Activated T-cell treated with anti-CD3 and anti-CD28 coated beads, Interleukin-2, amount 50 U/mL, for 24 hours (primary cell): ENCODE data around the gene ALG3.
"Not testable (repeated sequence)": the region's sequence is repeated elsewhere in the genome, so short reads cannot be mapped to it uniquely, and the experiment has no call there.

Source experiments
- DNase-seq: peaks from one replicate; pipeline ENCODE4 v3.0.0-alpha.2; 2020
- H3K27ac Mint-ChIP-seq: 2 replicates; pipeline ENCODE4 v1.8.0; 2020; ENCODE audit warnings: mild to moderate bottlenecking, mixed read lengths
- H3K27me3 Mint-ChIP-seq: 2 replicates; pipeline ENCODE4 v1.8.0; 2020; ENCODE audit warnings: mixed read lengths
- H3K36me3 Mint-ChIP-seq: 2 replicates; pipeline ENCODE4 v1.8.0; 2020; ENCODE audit warnings: low read depth, mixed read lengths
- H3K4me1 Mint-ChIP-seq: 2 replicates; pipeline ENCODE4 v1.8.0; 2020; ENCODE audit warnings: low read depth, mixed read lengths
- H3K4me3 Mint-ChIP-seq: 2 replicates; pipeline ENCODE4 v1.8.0; 2020; ENCODE audit warnings: mild to moderate bottlenecking, moderate library complexity, mixed read lengths
- H3K9me3 Mint-ChIP-seq: 2 replicates; pipeline ENCODE4 v1.8.0; 2020; ENCODE audit warnings: mixed read lengths

The ALG3 gene

DNA sequence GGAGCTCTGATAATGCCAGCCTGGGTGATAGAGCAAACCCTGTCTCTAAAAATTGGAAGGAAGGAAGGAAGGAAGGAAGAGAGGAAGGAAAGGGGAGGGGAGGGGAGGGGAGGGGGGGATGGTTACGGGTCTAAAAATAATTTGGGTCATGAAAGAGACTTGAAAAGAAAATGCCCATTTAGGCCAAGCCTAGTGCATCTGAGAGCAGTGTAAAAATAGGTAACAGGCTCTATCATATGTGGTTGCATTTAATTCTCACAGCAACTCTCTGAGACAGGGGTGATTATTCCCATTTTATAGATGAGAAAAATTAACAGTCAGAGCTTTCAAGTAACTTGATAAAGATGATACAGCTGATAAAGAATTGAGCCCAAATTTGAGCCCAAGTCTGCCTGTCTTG lies 23.5 kb upstream of the ALG3 start:
- Mint-ChIP-seq H3K4me3 (no peak overlapping the region), H3K27me3 (peaks cover 54% of the 10 kb centered on the region)

DNA sequence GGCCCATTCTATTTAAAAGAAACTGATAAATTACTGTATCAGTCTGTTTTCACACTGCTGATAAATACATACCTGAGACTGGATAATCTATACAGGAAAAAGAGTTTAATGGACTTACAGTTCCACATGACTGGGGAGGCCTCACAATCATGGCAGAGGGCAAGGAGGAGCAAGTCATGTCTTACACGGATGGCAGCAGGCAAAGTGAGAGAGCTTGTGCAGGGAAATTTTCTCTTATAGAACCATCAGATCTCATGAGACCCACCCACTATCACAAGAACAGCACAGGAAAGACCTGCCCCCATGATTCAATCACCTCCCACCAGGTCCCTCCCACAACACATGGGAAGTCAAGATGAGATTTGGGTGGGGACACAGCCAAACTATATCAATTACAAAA lies 18.5 kb upstream of the ALG3 start:
- H3K9me3 Mint-ChIP-seq, H3K4me1 Mint-ChIP-seq, H3K36me3 Mint-ChIP-seq, H3K27ac Mint-ChIP-seq, DNase-seq, H3K4me3 Mint-ChIP-seq: not testable (repeated sequence)
- H3K27me3 Mint-ChIP-seq: peaks cover 59% of the 10 kb centered on the region

More for the DNA sequence above, 23.5 kb upstream of the ALG3 start:
- Mint-ChIP-seq H3K36me3 (no peaks in the 10 kb centered on the region), H3K27ac (no peak overlapping the region), H3K9me3 (no peaks in the 10 kb centered on the region), H3K4me1 (peaks cover 6% of the 10 kb centered on the region)
- DNase-seq: no peak

DNA sequence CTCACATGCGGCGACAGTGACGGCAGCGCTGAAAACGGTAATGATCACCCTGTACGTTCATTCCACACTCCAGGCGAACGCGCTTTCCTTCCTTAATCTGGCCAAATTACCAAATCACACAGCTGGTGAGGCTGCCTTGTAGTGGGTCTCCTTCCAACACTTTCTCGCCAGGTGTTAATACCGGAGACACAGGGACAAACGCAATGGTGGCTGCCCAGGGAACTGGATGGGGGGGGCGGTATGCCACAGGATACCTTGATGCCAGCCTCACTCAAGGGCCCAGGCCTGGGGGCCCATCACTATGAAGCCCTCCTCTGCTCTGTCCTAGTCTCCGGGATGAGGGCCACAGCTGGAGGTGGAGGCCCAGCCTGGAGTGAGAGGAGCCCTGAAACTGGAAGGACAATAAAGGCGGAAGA lies 14.0 kb upstream of the ALG3 start:
- DNase-seq: no peak
- peaks cover 12% of the 10 kb centered on the region for H3K36me3 Mint-ChIP-seq
- H3K27ac Mint-ChIP-seq: peak overlapping the region; percentile 26
- peaks cover 24% of the 10 kb centered on the region for H3K4me1 Mint-ChIP-seq
- H3K4me3 Mint-ChIP-seq: peak overlapping the region; percentile 83
- H3K27me3 Mint-ChIP-seq: peaks cover 61% of the 10 kb centered on the region
- no peaks in the 10 kb centered on the region for H3K9me3 Mint-ChIP-seq

DNA sequence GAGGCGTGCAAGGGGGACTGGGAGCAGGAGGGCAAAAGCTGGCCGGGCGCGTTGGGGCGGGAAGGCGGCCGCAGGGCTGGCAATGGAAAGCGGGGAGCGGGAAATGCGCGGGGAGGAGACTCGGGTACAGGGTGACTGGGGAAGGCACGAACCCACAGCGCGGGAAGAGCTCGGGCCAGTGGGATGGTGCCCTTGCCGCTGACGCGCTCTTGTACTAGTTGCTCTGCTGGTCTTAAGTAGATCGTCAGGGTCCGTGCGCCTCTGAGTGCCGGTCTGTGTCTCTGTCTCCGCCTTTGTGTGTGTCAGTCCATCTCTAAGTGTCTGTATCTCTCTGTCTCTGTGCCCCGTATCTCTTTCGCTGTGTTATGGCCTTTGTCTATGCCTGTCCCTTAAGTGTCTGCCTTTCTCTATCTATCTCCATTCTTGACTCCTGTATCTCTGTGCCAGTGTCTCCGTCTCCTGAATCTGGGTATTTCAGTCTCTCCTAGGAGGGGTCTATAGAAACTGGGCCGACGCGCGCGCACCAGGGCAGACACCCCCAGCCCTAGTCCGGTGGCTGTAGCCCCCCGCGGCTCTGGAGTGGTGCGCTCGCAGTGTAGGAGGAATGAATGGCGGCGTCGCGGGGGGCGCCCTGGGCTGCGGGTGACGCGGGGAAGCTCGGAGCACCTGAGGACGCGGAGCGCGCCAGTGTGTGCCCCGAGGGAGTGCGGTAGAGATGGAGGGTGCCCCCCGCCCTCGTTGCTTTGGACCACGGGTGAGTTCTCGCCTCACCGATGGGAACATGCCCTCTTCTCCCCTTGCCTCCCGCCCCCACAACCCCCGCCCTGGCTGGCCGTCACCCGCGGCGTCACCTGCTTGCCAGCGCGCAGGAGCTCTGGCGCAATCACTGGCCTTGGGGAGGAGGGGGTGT lies 13.3 kb upstream of the ALG3 start:
- Mint-ChIP-seq H3K4me3 (peak overlapping the region; percentile 83), H3K27ac (peak overlapping the region; percentile 72), H3K4me1 (peaks cover 24% of the 10 kb centered on the region), H3K9me3 (no peaks in the 10 kb centered on the region), H3K27me3 (peaks cover 54% of the 10 kb centered on the region), H3K36me3 (peaks cover 12% of the 10 kb centered on the region)
- DNase-seq: no peak

DNA sequence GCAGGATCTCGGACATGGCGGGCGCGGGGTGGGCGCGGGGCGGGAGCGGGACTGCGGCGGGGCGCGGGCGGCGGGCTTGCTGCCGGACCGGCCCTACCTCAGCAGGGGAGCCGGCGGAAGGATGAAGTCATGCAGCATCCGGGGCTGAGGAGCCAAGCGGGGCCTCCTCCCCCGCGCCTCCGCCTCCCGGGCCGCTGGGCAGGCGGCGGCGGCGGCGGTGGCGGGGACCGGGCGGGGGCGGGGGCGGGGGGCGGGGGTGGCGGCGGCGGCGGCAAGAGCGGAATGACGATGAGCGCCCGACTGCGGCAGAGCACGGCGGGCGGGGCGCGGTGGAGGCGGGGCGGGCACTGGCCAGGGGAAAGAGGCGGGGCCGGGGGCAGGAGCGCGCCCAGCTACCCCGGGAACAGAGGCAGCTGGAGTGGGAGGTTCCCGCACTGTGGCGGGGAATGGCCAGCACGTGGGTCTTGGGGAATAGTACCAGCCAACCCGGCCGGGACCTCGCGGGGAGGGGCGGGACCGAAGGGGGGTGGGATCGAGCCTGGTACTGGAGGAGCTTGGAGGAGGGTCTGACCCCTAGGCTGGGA lies 12.6 kb upstream of the ALG3 start, which contains the start of gene CAMK2N2:
Gene CAMK2N2 (minus strand): TSS at position 284 of the 584 bp plus-strand sequence. CDS start 268 bp downstream, at position 16.
- Mint-ChIP-seq H3K4me1 (peaks cover 24% of the 10 kb centered on the region), H3K9me3 (no peaks in the 10 kb centered on the region), H3K4me3 (peak within 1 kb of the TSS; percentile 83), H3K27ac (peak within 1 kb of the TSS; percentile 76), H3K27me3 (peaks cover 52% of the 10 kb centered on the region), H3K36me3 (peaks cover 12% of the 10 kb centered on the region)
- DNase-seq: peak; percentile 73

DNA sequence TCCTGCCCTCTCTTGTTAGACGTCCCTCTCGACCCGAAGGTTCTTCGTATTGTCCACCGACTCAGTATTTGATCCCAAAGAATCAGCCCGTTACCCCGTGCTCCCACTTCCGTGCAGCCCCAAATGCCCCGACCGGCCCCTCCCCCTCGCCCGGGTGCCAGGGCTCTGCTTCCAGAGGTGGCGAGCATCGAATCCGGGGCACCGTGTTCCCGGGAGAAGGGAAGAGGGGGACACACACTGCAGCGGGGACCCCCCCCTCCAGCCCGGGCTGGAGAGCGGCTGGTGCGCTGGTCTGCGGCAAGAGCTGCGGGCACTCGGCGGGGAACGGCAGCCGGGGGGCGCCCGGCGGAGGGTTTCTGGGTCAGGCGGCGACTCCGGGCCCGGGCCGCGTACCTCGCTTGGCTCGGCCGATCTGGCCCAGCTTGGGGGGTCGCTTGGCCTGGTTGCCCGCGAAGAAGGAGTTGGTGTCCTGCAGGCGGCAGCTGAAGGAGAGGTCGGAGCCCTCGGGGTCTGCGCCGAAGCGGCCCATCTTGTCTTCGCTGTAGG lies 12.0 kb upstream of the ALG3 start:
- Mint-ChIP-seq H3K4me3 (peak overlapping the region; percentile 67), H3K9me3 (no peaks in the 10 kb centered on the region), H3K4me1 (peaks cover 26% of the 10 kb centered on the region), H3K36me3 (peaks cover 12% of the 10 kb centered on the region), H3K27ac (peak overlapping the region; percentile 76), H3K27me3 (peaks cover 48% of the 10 kb centered on the region)
- no peak for DNase-seq

DNA sequence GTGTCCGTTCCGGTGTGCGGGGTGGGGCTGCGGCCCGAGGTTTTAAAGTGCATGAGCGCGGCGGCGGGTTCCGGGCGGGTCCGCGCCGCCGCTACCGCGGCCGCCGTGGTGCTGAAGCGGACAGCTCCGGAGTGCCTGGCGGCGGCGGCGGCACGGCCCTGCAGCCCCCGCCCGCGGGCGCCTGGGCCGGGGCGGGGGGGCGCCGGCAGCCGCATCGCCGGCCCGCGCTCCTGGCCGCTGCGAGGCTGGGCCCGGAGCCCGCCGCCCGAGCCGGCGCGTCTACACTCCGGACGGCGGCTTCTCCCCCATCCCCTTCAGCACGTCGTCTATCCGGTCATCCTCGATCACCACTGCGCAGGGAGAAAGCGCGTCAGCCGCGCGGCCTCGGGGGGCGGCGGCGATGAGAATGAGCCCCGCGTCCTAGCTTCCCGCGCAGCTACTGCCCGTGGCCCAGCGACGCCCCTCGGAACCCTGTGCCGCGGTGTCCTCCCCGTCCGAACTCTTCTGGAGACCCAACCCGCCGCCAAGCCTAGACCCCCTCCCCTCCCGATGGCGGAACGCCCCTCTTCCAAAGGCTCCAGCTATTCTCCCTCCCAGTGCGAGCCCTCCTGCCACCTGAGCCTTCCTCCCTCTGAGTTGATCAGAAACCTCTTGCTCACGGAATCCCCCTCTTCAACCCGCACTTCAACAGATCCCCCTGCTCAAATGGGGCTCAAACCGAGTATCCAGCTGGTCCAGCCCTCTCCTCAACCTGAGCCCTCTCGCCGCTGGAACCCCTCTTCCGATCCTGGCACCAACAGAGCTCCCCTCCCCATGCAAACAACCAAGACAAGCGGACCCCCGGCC lies 11.3 kb upstream of the ALG3 start:
- peaks cover 45% of the 10 kb centered on the region for H3K27me3 Mint-ChIP-seq
- H3K36me3 Mint-ChIP-seq: peaks cover 12% of the 10 kb centered on the region
- H3K9me3 Mint-ChIP-seq: peaks cover 2% of the 10 kb centered on the region
- peak overlapping the region; percentile 76 for H3K27ac Mint-ChIP-seq
- H3K4me3 Mint-ChIP-seq: peak overlapping the region; percentile 67
- peaks cover 33% of the 10 kb centered on the region for H3K4me1 Mint-ChIP-seq
- peak; percentile 59 for DNase-seq

DNA sequence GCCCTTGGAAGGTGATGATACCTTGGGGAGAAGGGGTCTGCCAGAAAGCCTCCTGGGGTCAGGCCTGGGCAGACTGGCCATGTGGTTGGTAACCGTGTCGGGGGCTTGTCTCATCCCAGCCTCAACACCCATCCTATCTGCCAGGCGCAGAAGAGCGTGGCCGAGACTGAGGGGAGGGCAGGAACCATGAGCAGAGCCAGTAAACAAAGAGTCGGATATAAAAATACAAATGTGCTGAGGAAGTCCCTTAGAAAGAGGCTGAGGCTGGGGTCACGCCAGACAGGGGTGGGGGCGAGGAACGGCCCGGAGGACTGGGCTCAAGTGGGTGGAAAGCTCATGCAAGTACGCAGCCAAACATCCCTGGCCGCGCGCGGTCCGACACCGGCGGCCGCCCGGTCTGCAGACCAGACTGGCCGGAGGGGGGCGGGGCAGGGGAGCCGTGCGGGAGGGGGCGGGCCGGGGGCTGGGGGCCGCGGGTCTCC lies 10.7 kb upstream of the ALG3 start:
- no peak overlapping the region for H3K27ac Mint-ChIP-seq
- H3K4me3 Mint-ChIP-seq: peak overlapping the region; percentile 13
- H3K9me3 Mint-ChIP-seq: peaks cover 2% of the 10 kb centered on the region
- H3K4me1 Mint-ChIP-seq: peaks cover 37% of the 10 kb centered on the region
- no peak for DNase-seq
- peaks cover 39% of the 10 kb centered on the region for H3K27me3 Mint-ChIP-seq
- peaks cover 12% of the 10 kb centered on the region for H3K36me3 Mint-ChIP-seq

DNA sequence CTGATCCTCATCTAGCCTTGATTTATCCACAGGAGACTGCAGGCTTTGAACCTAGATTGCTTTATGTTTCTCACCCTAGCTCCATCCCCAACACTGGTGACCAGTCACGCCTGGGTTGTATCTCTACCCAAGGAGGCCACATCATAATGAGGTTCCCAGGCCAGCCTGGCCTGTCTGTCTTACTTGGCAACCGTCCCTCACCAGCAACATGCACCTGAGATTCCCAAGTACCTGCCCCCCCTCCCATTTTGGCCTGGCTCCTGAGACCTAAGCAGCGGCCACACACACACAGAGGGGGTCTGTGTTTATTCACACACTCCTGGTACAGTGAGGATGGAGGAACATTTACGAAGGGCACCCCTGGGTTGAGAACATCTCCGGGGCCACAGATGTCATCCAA lies 10.2 kb upstream of the ALG3 start:
- peaks cover 2% of the 10 kb centered on the region for H3K9me3 Mint-ChIP-seq
- peaks cover 37% of the 10 kb centered on the region for H3K4me1 Mint-ChIP-seq
- H3K36me3 Mint-ChIP-seq: peaks cover 12% of the 10 kb centered on the region
- H3K27ac Mint-ChIP-seq: no peak overlapping the region
- peaks cover 34% of the 10 kb centered on the region for H3K27me3 Mint-ChIP-seq
- H3K4me3 Mint-ChIP-seq: no peak overlapping the region
- no peak for DNase-seq

DNA sequence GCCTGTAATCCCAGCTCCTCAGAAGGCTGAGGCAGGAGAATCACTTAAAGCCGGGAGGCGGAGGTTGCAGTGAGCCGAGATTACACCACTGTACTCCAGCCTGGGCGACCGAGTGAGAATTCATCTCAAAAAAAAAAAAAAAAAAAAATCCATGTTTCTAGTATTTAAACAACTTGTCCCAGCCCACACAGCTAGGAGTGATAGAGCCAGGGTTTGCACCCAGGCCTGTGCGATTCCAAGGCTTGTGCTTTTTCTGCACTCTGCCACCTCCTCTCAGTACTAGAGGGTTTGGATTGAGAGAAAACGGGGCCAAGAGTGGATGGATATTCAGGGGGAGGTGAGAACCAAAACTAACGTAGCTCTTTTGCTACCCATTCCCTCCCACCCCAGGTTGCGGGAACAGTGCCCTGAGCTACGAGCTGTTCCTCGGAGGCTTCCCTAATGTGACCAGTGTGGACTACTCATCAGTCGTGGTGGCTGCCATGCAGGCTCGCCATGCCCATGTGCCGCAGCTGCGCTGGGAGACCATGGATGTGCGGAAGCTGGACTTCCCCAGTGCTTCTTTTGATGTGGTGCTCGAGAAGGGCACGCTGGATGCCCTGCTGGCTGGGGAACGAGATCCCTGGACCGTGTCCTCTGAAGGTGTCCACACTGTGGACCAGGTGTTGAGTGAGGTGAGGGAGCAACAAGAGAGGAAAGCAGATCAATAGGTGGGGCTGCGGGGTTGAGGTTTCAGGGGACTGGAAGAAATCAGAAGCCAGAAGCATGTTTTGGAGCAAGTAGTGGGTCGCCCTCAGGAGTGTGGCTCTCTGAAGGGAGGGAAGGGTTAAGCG lies 8.5 kb upstream of the ALG3 start:
- DNase-seq: no peak
- Mint-ChIP-seq H3K9me3 (peaks cover 2% of the 10 kb centered on the region), H3K27ac (no peak overlapping the region), H3K27me3 (peaks cover 25% of the 10 kb centered on the region), H3K36me3 (peaks cover 14% of the 10 kb centered on the region), H3K4me1 (peaks cover 29% of the 10 kb centered on the region), H3K4me3 (no peak overlapping the region)

DNA sequence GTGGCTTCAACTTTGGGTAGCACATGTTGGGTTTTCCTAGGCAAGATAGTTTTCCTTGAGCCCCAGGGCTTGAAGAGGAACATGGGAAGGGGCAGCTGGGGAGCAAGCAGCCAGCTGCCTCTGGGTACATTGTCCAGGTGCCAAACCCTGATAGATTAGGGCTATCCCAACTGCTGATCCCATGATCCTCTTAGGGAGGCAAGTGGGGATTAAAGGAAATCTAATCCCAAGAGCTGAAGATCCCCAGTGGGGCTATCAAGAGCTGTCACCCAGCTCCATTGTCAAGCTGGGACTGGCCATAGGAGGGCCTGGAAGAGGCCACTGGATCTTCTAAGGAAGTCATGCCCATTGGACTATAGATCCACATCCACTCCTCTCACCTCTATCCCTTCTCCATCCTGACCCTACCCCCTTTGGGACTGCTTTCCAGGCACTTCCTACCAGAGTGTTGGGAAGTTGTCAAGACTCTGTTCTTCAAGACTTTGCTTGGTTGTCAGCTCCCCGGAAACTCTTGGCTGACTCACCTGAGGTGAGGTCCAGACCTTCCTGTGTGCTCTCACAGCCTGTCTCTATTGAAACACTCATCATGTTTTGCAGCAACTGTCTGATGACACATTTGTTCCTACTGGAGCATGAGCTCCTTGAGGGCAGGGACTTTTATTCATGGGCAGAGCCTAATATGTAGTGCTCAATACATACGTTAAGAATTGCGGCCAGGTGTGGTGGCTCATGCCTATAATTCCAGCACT lies 6.7 kb upstream of the ALG3 start:
- Mint-ChIP-seq H3K4me1 (peaks cover 19% of the 10 kb centered on the region), H3K36me3 (peaks cover 14% of the 10 kb centered on the region), H3K27ac (peak overlapping the region; percentile 75), H3K9me3 (peaks cover 2% of the 10 kb centered on the region), H3K27me3 (peaks cover 13% of the 10 kb centered on the region), H3K4me3 (no peak overlapping the region)
- DNase-seq: peak; percentile 33

DNA sequence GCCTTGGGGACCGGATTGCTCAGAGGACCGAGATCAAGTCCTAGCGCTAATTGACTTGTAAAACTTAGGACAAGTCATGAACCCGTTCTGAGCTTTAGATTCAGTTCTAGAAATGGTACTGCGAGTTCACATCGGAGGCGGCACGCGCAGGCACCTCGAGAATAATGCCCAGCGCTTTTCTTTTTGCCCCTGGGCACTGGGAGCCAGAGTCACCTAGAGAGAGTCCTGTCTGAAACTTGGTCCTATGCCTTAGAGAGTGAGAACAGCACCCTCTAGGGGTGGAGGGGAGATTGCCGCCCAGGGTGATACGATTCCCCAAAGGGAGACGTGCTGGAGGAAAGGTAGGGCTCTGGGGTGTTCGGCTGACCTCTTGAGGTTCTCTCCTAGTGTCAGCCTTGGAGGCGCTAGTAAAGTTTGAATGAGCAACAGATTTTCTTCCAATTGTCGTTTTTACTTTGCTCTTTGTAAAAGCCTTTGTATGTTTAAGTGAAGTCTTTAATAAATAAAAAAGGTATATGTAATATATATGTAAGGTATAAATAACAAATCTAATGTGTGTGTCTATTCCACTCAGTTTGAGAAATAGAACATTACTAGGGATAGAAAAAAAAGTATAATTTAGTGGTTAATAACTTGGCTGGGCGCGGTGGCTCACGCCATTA lies 1.5 kb upstream of the ALG3 start:
- H3K36me3 Mint-ChIP-seq: peaks cover 36% of the 10 kb centered on the region
- no peaks in the 10 kb centered on the region for H3K27me3 Mint-ChIP-seq
- peak overlapping the region; percentile 99 for H3K27ac Mint-ChIP-seq
- peaks cover 26% of the 10 kb centered on the region for H3K4me1 Mint-ChIP-seq
- peak; percentile 91 for DNase-seq
- H3K9me3 Mint-ChIP-seq: no peaks in the 10 kb centered on the region
- H3K4me3 Mint-ChIP-seq: peak overlapping the region; percentile 85
